CD4-positive, alpha-beta T cell treated with Interleukin-15 for 1 hour (primary cell): Measurements from ENCODE around the gene DAZAP2.
"Not testable (repeated sequence)": the region's sequence is repeated elsewhere in the genome, so short reads cannot be mapped to it uniquely, and the experiment has no call there.

Experiments used
- DNase-seq: peaks from one replicate; pipeline ENCODE4 v3.0.0-alpha.2; 2020

The DAZAP2 gene

DNA sequence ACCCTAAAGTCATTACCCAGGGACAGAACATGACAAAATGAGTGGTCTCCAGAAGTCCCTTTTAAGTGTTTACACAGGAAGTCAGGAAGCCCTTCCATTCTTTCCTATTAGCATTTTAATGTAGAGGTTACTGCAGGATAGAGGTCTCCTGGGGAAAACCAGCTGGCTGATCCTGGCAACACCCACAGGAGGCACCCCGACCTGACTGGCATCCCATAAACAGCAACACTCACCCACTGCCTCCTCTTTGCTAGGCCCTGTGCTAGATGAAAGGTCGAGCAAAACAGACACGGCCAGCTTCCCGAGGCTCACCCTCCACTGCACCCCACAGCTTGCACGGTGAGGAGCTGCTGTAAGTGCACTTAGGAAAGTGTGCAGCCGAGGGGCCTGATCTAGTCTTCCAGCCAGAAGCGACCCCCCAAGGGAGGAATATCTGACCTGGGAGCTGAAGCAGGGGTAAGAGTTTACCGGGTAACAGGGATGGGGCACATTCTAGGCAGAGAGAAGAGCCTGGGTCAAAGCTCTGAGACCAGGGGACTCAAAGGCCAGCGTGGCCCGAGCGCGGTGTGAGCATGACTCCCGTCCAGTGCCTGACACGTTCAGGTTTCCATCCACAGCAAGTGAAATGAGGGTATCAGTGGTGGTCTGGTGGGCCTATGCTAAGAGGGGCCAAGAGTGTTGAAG lies 9.0 kb downstream of the DAZAP2 start:
- no peak for DNase-seq

DNA sequence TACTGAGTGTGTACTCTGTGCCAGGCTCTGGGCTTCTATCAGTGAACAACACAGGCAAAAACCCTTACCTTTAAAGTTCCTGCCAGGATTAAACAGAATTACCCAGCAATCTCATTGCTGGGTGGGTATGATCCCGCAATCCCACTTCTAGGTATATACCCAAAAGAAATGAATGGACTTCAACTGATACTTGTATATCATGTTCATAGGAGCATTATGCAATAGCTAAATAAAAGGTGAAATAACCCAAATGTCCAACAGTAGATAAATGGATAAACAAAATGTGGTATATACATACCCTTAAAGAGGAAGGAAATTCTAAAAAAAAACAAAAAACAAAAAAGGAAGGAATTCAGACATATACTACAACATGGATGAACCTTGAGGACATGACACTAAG lies 14.7 kb downstream of the DAZAP2 start:
- DNase-seq, result no peak

DNA sequence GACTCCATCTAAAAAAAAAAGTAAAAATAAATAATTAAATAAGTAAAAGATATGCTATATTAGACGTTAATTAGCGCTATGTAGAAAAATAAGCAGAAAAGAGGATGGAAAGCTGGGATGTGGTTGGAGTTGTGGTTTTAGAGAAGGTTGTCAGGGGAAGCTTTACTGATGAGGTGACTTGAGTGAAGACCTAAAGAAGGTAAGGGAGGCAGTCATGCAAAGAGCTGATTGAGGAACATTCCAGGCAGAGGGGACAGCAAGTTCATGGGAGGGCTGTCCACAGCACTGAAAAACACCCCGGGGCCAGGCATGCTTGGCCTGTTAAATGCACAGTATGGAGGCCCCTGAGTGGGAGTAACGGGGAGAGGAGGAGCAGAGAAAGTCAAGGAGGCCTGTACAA lies 15.9 kb downstream of the DAZAP2 start:
- no peak for DNase-seq

DNA sequence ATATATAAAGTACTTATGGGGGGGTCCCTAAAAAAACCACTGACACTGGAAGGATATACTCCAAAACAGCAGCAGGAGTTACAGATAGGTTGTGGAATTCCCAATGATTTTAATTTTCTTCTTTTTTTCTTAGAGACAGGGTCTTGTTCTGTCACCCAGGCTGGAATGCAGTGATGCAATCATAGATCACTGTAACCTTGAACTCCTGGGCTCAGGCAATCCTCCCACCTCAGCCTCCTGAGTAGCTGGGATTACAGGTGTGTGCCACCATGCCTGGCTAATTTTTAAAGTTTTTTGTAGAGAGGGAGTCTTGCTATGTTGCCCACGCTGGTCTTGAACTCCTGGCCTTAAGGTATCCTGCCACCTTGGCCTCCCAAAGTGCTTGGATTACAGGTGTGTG lies 21.0 kb downstream of the DAZAP2 start:
- DNase-seq, result not testable (repeated sequence)

DNA sequence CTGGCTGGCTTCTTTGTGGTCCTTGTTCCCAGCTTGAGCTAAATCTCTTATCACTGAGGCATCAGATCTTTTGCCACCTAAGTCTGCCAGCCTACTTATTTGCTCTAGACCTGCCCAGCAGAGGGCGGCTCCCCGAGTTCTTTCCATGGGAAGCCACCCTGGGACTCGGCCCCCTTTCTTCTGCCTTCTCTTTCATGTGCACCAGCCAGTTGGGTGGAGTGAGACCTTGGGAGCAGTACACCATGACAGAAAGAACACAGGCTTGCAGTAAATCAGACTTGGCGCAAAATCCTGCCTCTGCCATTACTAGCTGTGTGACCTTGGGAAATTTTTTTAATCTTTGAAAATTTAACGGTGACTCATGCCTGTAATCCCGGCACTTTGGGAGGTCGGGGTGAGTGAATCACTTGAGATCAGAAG lies 24.1 kb downstream of the DAZAP2 start:
- DNase-seq, result peak; percentile 53

DNA sequence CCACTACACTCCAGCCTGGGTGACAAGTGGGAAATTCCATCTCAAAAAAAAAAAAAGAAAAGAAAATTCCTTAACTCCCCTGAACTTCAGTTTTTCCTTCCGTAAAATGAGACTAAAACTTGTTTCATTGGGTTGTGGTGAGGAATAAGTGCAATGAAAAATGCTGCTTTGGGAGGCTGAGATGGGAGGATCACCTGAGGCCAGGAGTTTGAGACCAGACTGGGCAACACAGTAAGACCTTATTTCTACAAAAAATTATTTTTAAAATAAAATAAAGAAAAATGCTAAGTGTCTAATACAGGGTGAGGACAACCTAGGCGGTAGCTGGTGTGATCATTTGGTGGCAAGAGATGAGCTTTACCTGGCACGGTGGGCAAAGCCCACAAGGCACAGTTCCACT lies 24.7 kb downstream of the DAZAP2 start:
- no peak for DNase-seq

DNA sequence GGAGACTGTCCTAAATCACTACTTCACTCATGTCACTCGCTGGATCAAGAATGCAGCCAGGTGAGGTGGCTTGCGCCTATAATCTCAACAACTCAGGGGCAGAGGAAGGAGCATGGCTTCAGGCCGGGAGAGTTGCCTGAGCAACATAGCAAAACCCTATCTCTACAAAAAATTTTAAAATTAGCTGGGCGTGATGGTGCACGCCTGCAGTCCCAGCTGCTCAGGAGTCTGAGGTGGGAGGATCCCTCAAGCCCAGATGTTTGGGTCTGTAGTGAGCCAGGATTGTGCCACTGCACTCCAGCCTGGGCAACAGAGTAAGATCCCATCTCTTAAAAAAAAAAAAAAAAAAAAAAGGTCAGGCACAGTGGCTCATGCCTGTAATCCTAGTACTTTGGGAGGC lies 25.7 kb downstream of the DAZAP2 start:
- no peak for DNase-seq

DNA sequence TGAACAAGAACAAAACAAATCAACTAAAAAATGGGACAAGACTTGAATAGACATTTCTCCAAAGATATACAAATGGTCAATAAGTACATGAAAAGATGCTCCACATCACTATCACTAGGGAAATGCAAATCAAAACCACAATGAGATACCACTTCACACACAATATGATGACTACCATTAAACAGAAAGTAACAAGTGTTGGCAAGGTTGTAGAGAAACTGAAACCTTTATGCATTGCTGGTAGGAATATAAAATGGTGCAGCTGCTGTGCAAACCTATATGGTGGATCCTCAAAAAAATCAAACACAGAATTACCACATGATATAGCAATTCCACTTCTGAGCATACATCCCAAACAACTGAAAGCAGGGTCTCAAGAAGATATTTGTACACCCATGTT lies 26.4 kb downstream of the DAZAP2 start:
- DNase-seq, result no peak

DNA sequence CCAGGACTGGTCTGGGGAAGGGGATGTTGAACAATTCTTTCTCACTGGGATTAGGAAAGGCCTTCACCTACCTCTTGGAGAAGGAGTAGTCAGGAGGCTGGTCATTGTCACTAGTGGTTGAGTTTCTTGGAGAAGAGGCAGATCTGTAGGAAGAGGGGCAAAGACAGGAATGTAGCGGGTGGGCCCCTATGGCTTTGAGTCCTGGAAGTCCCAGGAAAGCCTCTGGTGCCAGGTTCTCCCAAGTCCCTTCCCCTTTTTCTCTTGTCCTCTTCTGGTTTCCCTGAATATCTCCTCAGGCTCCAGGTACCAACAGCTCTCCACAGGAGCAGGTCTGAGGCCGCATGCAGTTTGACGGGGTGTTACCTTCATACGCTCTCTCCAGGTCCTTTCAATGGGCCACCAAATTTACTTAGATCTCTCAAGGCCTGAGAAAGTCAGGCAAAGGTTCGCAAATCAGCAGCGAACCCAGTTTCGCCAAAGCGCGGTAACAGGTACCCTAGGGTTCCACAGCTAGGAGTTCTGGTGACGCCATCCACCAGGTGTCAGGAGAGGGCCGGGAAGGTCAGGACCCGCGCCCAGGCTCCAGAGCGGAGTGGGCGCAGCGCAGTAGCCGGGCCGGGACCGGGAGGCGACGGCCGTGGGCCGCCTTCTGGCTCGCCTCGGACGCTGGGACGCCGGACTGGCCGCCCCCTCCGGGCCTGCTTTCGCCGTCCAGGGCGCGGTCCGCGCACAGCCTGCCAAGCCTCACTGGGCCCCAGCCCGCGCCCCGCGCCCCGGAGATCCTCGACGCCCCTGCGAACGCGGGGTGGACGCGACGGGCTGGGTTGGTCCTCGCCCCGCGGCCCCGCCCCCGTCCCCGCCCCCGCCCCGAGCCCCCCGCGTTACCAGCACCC lies 30.8 kb downstream of the DAZAP2 start:
- peak; percentile 54 for DNase-seq

DNA sequence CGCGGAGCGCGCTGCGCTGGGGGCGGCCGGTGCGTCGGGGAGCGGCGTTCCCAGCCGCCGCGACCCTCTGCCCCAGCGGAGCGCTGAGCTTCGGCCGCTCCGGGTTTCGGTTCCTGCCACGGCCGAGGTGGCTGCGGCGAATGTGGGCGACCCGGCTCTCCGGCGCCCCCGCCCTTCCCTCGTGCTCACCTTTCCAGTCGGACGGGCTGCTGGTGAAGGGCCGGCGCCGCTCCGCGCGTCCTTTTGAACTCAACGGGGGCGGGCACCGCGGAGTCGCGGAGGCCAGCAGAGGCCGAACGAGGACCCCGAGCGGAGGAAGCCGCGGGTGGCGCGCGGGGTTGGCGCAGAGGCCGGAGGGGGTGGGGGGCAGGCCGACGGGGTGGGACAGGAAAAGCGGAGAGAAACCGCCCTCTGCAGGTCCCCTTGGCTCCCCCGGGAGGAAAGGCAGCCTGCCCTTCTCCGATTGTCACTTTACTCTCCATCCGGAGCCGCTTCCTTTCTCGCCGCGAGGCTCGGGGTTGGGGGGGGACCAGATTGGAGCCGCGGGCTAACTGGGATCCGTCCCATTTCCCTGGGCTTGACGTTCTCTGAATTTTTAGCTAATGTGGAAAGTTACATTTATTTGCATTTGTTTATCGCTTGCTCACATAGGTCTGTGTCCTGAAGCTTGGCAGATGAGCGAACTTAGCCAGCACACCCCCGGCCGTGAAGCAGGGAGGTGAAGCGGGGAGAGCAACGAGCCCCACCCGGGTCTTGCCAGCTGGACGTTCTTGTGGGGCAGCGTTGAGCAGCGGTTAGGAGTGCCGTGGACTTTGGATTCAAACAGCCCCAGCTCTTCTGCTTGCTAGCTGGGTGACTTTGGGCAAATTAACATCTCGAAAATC lies 31.7 kb downstream of the DAZAP2 start, which contains the start of gene SMAGP:
TSS of gene SMAGP (minus strand) at position 349 of the 884 bp plus-strand sequence. CDS start 1,137 bp downstream, outside the sequence.
- DNase-seq, result peak; percentile 41

DNA sequence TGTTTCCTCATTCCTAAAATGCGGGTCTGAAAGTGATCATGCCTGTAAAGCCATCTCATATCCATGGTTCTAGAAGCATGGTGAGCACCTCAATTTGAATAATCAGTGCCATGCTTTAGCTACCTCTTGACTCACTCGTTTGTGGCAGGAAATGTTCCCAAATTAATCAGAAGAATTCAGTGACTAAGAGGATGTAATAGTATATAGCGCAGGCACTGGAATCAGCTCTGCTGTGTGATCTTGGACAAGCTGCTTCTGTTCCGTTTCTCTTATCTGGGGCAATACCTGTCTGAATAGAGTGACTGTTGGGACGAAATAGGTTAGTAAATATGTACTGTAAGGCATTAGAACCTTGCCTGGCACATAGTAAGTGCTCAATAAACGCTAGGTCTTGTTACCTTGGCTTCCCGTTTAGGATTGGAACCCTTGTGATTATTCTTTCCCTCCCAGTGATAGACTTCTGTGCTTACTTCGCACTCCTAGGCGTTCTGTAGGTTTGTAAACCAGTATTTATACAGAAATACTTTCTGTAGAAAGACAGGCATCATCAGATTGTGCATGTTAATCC lies 32.4 kb downstream of the DAZAP2 start:
- no peak for DNase-seq

DNA sequence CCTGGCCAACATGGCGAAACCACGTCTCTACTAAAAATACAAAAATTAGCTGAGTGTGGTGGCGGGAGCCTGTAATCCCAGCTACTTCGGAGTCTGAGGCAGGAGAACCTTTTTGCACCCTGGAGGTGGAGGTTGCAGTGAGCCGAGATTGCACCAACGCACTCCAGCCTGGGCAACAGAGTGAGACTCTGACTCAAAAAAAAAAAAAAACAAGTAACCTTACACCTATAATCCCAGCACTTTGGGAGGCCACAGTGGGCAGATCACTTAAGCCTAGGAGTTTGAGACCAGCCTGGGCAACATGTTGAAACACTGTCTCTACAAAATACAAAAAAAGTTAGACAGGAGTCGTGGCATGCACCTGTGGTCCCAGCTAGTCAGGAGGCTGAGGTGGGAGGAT lies 34.2 kb downstream of the DAZAP2 start:
- not testable (repeated sequence) for DNase-seq

DNA sequence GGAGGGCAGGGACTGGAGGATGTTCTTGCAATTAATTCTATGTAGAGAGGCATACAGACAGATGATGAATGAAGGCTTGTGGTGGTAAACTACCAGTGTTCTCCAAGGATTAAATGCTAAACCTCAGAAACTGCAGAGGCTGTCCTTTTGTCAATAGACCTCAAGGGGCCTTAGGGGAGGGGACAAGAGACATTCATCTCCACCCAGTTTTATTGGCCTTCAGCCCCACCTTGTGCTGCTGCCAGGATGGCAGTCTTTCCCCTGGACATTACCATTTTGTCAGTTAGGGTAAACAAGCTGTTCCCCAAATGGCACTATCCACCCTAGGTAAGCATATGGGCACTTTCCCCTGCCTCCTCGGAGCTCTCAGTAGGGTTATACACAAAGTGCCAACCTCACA lies 36.5 kb downstream of the DAZAP2 start:
- no peak for DNase-seq

DNA sequence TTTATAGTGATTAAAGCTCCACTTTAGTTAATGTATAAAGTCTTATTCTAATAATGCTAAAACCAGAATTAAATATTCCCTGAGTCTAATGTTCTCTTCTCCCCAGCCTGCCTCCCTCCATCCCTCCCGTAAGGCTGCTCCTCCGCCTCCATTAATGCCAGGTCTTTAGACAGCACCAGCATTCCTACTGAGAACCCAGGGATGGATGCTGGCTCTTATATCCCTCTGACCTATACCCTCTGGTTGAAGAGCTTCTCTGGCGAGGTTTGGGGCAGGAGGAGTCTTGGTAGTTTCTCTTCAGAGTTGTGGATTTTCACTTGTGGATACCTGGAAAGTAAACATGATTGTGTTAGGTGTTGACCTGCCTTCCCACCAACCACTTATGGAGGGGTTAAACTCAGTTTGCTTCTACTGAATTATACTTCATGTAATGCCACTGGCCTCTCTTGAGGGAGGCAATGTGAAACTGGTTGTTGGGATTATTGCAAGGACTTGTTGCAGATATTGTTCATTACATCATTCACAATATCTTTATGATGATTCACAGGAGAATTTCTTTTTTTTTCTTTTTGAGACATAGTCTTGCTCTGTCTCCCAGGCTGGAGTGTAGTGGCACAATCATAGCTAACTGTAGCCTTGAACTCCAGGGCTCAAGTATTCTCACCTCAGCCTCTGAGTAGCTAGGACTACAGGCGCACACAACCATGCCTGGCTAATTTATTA lies 42.7 kb downstream of the DAZAP2 start:
- no peak for DNase-seq

DNA sequence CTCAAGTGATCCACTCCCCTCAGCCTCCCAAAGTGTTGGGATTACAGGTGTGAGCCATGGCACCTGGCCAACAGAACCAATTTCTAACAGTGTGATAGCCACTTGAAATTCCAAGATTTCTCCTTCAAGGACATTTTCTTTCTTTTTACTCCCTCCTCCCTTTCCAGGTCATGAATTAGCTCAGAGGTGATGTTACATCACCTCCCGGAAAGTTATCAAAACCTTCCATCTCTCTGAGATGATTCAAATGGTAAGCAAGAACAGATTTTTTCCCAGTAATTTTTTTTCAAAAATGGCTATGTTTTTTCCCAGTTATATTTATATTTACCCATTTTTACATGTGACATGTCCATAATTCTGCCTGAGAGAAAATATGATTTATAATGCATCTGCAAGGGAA lies 47.2 kb downstream of the DAZAP2 start:
- no peak for DNase-seq

DNA sequence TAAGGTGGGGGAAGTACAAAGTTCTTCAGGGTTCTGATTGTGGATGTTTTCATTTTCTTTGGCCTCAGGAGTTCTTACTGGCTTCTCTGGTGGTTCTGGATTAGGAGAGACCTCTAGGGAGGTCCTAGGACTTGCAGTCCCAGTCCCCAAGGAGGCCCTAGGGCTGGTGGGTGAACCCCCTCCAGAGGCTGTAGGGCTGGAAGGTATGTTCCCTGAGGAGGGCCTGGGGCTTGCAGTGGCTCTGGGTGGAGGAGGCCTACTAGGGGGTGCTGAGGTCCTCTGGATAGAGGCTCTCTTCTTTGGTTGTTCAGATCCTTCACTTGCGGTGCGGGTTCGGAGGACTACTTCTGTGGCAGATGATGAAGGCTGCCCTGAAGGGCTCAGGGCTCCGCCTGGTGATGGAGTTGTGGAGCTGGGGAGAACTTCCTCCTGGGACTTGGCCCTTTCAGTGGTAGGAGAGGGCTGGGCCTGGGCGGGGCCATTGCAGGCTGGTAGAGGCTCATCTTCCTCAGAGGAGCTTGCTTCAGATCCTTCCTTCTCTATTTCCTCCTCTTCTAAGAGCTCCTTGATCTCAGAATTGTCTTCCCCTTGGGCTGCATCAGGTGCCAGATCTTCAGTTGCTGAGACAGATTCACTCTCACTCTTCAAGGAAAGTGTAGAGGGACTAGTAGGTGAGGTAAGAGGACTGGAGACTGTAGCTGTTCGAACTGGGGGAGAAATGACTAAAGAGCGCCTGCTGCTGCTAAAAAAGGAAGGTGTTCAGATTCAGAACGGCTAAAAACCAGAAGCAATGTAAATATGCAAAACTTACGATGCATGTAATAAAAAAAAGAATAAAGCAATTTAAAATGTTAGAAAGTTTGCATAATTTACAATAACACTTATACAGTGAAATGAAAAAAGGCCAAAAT lies 53.2 kb downstream of the DAZAP2 start:
- DNase-seq, result peak; percentile 52
